GM21390 (cell line): ENCODE data around the gene STRA6.

ENCODE experiments used
- ATAC-seq: cut with Tn5 transposase; IDR thresholded peaks from one replicate; pipeline ENCODE4 v1.9.1; 2021; ENCODE audit not compliant: unreplicated experiment

Gene STRA6

GRCh38 chr15:74202452-74203401, at the start of gene STRA6:
Gene STRA6 (minus strand): TSS chr15:74202787. CDS start chr15:74202267, 520 bp downstream.
- no peak for ATAC-seq

GRCh38 chr15:74252291-74252690, 49.7 kb upstream of the STRA6 start:
- no peak for ATAC-seq

GRCh38 chr15:74251131-74251811, 48.7 kb upstream of the STRA6 start:
- ATAC-seq = no peak

GRCh38 chr15:74250266-74250665, 47.7 kb upstream of the STRA6 start:
- ATAC-seq = no peak

GRCh38 chr15:74245342-74245931, 42.9 kb upstream of the STRA6 start:
- no peak for ATAC-seq

GRCh38 chr15:74244822-74245341, 42.3 kb upstream of the STRA6 start:
- no peak for ATAC-seq

GRCh38 chr15:74243431-74243830, 40.8 kb upstream of the STRA6 start:
- no peak for ATAC-seq

GRCh38 chr15:74242441-74243185, 40.0 kb upstream of the STRA6 start:
- no peak for ATAC-seq

- ATAC-seq = no peak
Observed at GRCh38 chr15:74240897-74241614, 38.5 kb upstream of the STRA6 start.

GRCh38 chr15:74240002-74240568, 37.5 kb upstream of the STRA6 start:
- ATAC-seq = no peak

- ATAC-seq = no peak
Observed at GRCh38 chr15:74239051-74239705, 36.6 kb upstream of the STRA6 start.

GRCh38 chr15:74235962-74236361, 33.4 kb upstream of the STRA6 start, which contains the start of gene CCDC33:
Gene CCDC33 (plus strand): TSS chr15:74236326. CDS start chr15:74236720, 394 bp downstream.
- no peak for ATAC-seq

GRCh38 chr15:74234598-74234875, 31.9 kb upstream of the STRA6 start:
- ATAC-seq = no peak

- ATAC-seq = no peak
Observed at GRCh38 chr15:74233851-74234597, 31.4 kb upstream of the STRA6 start.

GRCh38 chr15:74233373-74233772, 30.8 kb upstream of the STRA6 start:
- ATAC-seq = no peak

GRCh38 chr15:74231475-74231874, 28.9 kb upstream of the STRA6 start:
- ATAC-seq = no peak

GRCh38 chr15:74229686-74230085, 27.1 kb upstream of the STRA6 start:
- no peak for ATAC-seq

- no peak for ATAC-seq
Observed at GRCh38 chr15:74228723-74229081, 26.1 kb upstream of the STRA6 start.
